ENCODE data around the gene SLC39A13.

The SLC39A13 gene

DNA sequence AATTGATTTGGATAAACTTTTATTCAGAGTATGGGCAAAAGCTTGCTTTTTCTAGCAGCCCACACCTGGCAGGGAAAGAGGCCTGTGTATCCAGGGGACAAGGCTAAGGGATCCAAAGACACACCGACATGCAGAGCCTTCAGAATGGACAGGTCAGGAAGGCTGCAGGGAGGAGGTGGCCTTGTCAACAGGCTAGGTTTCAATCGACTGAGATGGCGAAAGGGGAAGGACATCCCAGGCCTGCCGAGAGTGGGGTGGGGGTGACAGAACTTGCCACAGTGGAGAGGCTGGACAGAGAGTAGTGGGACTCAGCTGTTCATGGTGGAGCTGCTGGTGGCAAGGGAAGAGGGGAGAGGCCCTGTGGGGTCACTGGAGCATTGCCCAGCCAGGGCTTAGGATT lies 5.3 kb upstream of the SLC39A13 start:
- DNase-seq (ENCODE audit: low read depth in 2 of 2) = no peak

DNA sequence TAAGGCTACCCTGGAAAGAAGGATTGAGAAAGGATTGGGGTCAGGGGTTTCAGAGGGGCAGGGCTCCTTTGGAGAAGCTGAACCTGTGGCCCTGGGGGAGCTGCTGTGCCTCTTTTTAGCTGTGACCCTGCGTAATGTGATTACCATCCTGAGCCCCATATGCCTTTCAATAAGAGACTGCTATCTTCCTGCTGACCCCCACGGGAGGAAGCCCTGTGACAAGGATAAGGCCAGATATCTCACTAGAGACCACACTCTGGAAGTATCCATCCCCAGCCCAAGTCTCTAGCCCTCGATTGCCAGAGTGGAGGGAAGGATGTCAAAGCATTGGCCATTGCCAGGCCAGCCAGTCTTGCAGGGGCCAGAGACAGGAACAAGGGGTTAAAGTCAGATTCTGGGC lies 4.8 kb upstream of the SLC39A13 start:
- DNase-seq (ENCODE audit: low read depth in 2 of 2) = no peak

DNA sequence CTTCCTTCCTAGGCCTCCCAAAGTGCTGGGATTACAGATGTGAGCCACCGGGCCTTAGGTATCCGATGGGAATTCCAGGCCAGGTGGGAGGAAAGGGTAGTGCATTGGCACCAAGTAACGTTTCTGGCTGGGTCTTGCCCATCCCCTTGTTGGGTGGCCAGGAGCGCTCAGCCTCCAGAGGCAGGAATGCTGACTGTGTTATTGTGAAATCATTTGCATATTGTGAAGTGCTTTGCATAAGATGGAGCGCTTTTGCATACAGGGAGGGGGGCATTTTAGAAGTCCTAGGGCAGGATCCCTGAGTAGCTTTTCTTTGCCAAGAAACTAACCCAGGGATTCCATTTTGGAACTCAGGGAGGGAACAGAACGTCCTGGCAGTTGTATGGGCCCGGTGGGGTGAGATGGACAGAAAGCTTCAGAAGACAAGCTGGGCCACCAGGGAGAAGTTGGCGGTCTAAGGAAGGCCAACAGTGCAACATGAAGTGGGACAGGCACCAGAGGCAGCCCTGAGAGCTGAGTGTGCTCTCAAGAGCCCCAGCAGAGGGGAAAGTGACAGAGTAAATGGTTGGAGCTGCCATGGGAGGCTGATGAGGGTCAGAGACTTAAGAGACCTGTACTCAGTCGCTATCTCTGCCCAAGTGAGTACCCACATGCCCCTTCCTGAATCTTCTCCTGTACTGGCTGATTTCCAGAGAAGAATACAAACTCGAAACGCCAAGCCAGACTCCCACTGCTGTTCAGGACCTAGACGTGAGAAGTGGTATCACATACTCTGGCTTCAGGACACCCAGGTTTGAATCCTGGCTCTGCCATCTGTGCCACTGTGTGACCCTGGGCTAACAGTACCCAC lies 1.3 kb upstream of the SLC39A13 start:
- no peak for DNase-seq (ENCODE audit: low read depth in 2 of 2)

DNA sequence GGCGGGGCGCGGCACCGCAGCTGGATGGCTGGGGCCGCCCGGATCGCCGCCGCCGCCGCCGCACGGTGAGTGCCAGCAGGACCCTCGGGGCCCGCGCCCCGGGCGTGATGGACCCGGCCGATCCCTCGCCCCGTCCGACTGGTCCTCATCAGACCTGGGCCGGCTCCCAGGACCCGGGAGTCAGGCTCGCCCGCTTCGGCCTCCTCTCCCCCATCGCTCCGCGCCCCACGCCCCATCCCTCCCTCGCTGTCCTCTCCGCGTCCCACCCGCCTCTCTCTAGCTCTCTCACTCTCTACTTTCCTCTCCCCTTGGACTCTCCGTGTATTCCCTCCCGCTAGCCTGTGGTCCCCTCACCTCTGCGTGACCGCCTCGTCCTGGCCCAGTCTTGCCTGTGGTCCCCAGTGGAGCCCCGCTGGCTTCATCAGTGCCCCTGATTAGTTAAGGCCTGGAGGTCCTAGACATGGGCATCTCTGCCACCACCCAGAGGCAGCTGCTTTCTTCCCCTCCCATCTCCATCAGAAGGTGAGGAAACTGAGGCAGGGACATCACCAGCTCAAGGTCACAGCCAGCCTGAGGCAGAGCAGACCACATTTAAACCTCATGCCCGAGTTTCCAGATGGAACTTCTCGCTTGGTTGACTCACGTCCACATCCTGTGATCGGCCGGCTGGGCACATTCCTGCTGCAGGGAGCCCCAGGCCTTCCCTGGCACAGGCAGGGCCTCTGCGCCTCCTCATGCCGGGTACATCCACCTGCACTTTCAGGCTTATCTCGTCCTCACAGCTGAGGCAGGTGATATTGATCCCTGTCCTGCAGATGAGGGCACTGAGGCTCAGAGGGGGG lies 429 bp downstream of the SLC39A13 start:
- DNase-seq (ENCODE audit: low read depth in 2 of 2) = no peak

DNA sequence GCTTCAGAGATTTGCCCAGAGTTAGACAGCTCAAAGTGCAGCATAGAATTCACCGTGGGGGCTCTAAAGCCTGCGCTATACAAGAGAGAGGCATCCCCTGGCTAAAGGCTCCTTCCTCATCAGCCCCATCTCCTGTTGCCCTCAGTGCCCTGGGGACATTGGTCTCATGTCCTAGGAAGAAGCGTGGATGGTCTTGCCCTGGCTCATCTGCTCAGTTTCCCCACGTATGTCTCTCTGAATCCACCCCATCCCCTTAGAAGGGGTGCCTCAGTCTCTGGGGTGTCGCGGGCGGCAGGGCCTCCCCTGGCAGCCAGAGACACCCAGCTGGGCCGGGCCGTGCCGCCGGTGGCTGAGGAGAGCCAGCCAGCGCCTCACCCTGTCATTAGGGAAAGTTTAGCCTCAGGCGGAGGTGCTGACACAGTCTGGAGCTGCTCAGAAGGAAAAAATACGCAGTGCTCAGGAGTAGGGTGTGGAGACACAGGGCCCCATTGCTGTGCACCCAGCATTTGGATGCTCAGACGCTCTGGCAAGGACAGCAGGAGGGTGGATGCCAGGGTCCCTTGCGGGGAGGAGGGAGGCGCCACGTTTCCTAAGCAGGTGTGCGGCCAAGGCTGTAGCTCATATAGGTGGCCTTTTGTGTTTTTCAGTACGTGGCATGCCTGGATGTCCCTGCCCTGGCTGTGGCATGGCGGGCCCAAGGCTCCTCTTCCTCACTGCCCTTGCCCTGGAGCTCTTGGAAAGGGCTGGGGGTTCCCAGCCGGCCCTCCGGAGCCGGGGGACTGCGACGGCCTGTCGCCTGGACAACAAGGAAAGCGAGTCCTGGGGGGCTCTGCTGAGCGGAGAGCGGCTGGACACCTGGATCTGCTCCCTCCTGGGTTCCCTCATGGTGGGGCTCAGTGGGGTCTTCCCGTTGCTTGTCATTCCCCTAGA lies 1.3 kb downstream of the SLC39A13 start:
- no peak for DNase-seq (ENCODE audit: low read depth in 2 of 2)

DNA sequence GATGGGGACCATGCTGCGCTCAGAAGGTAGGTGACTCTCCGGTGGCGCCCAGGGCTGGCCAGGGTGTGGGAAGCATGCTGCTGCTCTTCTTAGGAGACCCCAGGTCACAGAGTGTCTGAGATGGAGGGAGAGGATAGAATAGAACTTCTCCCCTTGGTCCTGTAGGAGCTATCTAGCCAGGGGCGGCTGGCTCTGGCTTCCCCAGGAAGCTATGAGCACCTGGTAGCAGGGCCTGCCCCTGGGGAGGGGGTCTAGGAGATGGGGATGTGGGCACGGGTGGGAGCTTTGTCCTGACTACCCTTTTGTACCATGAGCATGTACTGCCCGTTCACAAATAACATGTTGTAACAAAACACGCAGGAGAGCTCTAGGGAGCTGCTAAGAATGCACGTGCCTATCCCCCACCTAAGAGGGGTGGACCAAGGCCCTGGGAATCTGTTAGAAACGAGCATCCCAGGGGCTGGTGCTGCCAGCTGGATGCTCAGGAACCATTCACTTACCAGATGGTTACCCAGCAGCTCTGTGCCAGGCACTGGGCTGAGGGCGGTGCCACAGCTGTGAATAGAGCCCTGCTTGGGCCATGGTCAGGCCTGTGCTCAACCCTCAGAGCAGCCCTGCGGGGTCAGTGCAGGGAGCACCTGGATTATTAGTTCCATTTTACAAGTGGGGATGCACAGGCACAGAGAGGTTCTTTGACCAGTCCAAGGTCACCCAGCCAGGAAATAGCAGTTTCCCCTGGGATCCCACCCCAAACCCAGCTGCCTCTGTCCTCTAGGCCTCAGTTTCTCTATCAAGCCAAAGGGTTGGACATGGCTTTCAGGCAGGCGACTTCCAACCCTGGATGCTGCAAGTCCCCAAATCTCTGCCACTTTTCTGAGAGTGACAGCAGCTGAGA lies 2.2 kb downstream of the SLC39A13 start:
- DNase-seq (ENCODE audit: low read depth in 2 of 2) = no peak

DNA sequence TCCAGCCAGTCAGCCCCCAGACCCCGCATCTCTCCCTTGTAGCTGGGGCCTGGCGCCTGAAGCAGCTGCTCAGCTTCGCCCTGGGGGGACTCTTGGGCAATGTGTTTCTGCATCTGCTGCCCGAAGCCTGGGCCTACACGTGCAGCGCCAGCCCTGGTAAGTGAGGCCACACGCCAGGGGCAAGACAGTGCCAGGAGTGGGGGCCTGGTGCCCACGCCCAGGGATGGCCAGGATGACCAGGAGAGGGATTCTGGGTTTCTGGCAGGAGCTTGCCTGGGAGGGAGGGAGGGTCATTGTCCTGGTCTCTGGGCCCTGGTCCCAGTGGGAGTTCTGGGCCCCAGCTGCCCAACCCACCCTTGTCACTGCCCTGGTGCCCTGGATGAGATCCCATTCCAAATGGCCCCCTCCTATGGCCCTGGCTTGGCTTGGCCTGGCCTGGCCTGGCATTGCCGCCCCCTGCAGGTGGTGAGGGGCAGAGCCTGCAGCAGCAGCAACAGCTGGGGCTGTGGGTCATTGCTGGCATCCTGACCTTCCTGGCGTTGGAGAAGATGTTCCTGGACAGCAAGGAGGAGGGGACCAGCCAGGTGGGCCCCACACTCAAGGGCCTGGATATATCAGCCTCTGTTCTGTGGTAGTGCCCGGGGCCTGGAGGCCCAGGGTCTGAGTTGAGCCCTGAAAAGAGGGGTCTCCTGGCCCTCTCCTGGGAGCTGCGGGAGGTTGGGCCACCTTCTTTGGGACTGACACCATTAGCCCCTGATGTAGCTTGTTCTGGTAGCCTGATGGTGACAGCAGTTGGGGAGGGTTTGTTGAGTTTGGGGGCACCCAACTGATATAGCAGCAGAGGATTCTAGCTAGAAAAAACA lies 3.7 kb downstream of the SLC39A13 start:
- no peak for DNase-seq (ENCODE audit: low read depth in 2 of 2)

DNA sequence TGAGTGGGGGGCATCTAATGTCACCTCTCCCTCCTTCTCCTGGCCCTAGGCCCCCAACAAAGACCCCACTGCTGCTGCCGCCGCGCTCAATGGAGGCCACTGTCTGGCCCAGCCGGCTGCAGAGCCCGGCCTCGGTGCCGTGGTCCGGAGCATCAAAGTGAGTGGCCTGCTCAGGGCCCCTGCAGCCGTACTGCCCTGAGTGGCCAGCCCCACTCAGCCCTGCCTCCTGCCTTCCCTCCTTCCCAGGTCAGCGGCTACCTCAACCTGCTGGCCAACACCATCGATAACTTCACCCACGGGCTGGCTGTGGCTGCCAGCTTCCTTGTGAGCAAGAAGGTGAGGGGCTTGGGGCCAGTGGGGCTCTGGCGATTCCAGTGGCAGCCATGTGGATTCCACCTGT lies 5.0 kb downstream of the SLC39A13 start:
- DNase-seq (ENCODE audit: low read depth in 2 of 2) = no peak

DNA sequence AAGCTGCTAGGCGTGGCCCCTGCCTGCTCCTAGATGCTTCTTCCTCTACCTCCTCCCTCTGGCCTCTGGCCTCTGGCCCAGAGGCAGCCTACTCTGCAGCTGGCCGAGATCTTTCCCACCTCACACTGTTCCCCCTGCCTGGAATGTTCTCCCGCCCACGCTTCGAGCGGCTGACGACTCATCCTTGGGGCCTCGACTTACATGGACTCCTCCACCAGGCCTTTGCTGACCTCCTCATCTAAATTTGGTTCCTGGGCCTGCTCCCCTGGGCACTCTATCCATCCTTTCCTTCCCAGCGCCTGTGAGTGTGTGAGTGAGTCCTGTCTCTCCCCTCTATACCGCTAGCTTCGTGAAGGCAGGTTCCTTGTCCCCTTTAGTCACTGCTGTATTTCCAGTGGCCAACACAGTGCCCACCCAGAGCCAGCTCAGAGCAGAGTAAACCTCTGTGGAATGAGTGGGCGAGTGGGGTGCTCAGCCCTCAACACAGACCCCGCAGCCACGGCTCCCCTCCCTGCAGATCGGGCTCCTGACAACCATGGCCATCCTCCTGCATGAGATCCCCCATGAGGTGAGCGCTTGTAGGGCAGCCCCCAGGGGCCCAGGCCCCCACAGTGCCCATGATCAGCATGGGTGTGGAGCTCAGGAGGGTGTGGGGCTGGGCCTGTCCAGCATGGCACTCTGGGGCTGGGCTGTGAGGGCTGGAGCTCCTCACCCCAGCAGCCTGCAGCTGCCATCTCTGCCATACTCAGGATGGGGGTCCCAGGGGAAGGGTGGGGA lies 5.7 kb downstream of the SLC39A13 start:
- DNase-seq (ENCODE audit: low read depth in 2 of 2) = no peak

DNA sequence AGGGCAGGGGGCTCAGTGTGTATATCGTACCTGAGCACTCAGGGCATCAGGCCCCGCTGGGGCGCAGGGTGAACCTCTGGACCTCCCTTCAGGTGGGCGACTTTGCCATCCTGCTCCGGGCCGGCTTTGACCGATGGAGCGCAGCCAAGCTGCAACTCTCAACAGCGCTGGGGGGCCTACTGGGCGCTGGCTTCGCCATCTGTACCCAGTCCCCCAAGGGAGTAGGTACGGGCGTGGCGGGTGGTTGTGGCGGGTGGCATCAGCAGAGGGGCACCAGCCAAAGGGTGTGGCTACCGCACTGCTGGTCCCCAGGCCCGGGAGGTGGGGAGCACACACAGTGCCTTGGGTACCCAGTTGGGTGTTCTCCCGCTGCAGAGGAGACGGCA lies 6.3 kb downstream of the SLC39A13 start:
- no peak for DNase-seq (ENCODE audit: low read depth in 2 of 2)

DNA sequence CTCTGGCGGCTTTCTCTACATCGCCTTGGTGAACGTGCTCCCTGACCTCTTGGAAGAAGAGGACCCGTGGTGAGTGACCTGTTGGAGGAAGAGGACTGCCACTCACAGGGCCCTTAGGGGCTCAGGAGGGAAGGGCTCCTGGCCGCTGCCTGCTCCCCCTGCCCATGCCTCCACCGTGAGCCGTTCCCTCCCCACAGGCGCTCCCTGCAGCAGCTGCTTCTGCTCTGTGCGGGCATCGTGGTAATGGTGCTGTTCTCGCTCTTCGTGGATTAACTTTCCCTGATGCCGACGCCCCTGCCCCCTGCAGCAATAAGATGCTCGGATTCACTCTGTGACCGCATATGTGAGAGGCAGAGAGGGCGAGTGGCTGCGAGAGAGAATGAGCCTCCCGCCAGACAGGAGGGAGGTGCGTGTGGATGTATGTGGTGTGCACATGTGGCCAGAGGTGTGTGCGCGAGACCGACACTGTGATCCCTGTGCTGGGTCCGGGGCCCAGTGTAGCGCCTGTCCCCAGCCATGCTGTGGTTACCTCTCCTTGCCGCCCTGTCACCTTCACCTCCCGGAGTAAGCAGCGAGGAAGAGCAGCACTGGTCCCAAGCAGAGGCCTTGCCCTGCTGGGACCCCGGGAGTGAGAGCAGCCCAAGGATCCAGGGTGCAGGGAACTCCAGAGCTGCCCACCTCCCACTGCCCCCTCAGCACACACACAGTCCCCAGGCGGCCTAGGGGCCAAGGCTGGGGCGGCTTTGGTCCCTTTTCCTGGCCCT lies 6.9 kb downstream of the SLC39A13 start:
- no peak for DNase-seq (ENCODE audit: low read depth in 2 of 2)

DNA sequence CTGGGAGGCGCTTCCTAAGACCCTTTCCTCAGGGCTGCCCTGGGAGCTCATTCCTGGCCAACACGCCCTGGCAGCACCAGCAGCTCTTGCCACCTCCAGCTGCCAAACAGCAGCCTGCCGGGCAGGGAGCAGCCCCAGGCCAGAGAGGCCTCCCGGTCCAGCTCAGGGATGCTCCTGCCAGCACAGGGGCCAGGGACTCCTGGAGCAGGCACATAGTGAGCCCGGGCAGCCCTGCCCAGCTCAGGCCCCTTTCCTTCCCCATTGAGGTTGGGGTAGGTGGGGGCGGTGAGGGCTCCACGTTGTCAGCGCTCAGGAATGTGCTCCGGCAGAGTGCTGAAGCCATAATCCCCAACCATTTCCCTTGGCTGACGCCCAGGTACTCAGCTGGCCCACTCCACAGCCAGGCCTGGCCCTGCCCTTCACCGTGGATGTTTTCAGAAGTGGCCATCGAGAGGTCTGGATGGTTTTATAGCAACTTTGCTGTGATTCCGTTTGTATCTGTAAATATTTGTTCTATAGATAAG lies 7.6 kb downstream of the SLC39A13 start:
- no peak for DNase-seq (ENCODE audit: low read depth in 2 of 2)

DNA sequence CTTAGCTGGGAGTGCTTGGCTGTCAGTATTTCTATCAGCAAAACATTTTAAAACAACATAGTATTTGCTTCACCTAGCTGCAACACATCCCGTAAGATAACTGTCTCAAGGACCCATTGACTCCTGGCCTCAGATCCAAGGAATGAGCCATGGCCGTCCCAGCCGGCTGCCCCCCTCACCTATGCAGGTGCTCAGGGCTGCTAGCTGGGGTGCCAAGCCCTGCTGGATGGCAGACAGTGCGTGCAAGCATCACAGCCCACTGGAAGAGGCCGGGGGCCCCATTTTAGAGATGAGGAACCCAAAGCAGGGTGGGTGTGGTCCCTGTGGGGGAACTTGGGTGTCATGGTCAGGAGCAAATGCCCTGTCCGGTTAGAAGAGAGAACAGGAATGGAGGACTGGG lies 9.3 kb downstream of the SLC39A13 start:
- DNase-seq (ENCODE audit: low read depth in 2 of 2) = no peak

DNA sequence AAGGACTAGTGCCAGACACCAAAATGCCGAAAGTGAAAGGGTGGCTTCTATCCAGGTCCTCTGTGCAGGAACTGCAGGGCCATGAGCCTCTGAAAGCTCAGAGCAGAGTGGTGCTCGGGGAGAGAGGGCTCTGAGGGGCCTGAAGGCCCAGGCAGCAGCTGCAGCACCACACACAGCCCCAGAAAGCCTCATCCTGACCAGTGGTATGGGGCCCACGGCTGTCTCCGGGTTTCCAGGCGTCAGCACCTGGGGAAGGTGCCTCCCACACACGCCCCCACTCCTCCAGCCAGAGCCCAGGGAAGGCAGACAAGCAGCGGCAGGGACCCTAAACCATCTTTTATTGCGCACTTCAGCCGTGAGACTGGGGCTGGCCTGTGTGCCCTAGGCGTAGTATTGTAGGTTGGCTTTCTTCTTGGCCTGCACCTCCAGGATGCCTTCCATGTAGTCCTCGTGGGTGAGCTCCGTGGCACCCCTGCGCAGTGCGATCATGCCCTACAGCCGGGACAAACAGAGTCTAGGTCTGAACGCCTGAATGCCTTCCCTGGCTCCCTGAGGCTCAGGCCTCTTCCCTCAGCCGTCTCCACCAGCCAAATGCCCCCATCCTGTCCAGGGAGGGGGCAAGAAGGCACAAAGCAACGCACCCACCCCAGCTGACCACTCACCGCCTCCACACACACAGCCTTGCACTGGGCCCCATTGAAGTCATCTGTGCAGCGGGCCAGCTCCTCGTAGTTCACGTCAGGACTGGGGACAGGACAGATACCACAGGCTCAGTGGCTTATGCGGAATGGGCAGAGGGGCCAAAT lies 10.3 kb downstream of the SLC39A13 start:
- no peak for DNase-seq (ENCODE audit: low read depth in 2 of 2)

DNA sequence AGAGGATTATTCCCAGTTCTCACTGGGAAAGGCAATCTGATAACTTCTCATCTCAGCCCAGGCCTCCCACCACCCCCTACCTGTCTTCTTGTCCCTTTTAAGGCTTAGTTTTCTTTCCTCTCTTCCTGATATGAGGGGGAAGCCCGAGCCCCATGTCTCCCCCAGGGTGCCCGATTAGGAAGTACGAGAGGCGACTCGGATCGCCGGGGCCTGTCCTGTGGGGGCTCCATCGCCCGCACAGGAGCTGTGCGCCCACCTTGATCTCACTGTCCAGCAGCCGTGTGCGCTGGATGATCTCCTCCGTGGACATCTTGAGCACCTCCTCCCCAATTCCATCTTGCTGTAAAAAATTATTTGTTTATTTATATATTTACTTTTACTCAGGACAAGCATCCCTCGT lies 17.2 kb downstream of the SLC39A13 start:
- no peak for DNase-seq (ENCODE audit: low read depth in 2 of 2)

DNA sequence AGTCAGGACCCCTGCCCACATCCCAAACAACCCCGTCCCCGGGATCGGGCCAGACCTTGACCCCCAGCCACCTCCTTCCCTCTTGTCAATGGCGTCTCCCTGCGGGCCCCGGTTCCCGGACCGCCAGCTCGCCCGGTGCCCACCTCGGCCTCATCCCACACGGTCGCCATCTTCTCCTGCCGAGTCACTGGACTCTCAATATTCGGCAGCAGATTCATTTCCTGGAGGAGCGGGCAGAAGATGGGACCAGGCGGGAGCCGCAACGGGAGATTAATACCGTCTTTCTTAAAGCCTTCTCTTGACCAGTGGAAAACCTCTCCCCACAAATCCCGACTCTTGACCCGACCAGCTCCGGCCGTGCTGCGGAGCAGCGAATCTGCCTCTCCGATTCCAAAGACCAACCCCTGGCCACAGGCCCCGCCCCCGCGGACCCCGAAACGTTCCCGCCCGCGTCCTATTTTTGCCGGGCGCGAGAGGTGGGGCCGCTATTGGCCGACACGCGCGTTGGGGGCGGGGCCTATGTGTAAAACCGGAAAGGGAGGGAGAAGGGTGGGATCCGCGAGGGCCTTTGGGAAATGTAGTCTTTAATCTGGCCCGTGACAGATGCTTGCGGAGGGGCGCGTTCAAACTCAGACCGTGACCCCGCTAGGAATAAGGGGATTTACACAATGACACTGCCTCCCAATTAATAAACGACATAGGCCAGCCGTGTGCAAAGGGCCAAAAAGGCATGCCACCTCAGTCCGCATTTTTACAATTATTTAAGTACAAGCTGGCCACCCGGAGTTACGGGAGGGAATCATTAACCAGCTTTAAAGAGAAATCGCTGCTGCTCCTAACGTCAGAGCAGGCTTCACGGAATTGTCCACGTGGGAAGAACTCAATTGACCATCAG lies 17.9 kb downstream of the SLC39A13 start, which contains the start of gene PSMC3:
Gene PSMC3 (minus strand): TSS at position 378 of the 895 bp plus-strand sequence. CDS start 160 bp downstream, at position 218.
- peak; percentile 97 to 98 for DNase-seq (ENCODE audit: low read depth in 2 of 2)

Measured in activated CD8-positive, alpha-beta memory T cell treated with anti-CD3 and anti-CD28 coated beads for 4 hours (primary cell).